Measurements from ENCODE around the gene PTPRF.
A peak's percentile ranks its signal among the peaks of the same experiment; 100 is the strongest.
"Not testable (repeated sequence)": the region's sequence is repeated elsewhere in the genome, so short reads cannot be mapped to it uniquely, and the experiment has no call there.

The PTPRF gene

DNA sequence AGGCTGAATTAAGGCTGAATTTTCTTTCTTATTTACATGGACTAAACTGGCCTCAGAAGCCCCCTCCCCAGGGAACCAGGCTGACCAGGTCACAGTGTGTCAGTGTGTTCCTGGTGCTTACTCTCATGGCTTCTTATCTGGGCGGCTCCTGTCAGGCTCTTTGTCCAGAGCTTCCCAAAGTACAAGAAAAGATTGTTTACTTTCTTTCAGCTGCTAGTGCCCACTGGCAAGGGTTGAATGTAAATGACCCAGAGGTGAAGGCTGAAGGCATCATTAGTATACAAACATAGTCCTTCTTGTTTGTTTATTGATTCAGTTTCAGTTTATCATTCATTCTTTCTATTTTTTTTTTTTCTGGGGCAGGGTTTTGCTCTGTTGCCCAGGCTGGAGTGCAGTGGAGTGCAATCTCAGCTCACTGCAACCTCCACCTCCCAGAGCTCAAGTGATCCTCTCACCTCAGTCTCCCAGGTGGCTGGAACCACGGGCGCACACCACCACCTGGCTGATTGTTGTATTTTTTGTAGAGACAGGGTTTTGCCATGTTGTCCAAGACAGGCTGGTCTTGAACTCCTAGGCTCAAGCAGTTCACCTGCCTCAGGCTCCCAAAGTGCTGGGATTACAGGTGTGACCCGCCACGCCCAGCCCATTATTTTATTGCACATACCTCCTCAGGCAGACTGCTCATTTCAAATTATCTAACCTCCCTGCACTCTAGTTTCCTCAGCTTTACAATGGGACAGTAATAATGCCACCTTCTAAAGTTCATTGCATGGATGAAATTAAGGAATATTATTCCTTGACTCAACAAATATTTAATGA is 109.5 kb downstream of the PTPRF start:
- DNase-seq: no peak

GRCh38 chr1:43644558-43644957 is 113.9 kb downstream of the PTPRF start:
- no peak for DNase-seq

GRCh38 chr1:43645461-43645860 is 114.8 kb downstream of the PTPRF start:
- no peak for DNase-seq

GRCh38 chr1:43647331-43647730 is 116.6 kb downstream of the PTPRF start:
- DNase-seq: not testable (repeated sequence)

DNA sequence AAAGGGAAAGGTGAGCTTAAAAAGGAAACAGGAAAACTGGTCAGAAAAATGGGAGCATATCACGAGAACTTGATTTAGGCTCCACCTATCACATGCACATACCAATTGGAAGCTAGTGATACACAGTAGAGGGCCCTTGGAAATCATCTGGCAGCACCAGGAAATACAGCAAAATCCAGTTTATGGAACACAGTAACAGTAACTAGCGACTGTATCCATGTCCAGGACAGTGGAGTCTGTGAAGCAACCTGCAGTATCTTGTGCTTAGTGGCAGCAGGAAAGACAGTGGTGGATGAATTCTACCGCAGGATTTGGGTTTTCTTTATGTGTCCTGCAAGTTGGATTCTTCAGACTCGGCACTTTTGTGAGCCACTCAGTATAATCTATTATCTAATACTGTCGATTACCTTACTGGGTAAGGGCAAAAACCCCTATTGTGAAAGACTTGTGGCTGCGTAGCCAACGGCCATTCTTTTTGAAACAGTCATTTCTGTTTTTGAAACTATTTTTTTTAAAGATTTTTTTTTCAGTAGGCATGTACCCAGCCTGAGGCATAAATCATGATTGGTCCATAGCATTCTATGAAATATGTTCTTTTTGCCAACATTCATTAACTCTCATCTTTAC is 117.7 kb downstream of the PTPRF start:
- DNase-seq: no peak

DNA sequence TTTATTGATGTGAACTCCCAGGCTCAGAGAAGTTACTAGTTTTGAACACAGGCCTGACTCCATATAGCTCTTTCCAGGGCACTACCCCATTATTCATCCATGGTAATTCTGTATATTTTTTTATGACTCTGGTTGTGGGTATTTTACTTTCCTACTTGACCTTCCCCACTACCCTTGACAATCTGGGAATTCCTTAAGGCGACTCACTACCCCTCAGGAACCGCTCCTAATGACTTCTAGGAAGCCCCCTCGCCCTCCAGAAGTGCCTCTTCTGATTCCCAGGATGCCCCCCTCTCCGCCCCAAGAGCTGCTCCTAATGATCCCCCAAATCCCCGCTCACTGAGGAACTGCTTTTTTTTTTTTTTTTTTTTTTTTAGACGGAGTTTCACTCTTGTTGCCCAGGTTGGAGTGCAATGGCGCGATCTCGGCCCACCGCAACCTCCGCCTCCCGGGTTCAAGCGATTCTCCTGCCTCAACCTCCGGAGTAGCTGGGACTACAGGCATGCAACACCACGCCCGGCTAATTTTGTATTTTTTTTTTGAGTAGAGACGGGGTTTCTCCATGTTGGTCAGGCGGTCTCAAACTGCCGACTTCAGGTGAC is 118.3 kb downstream of the PTPRF start:
- no peak for DNase-seq

GRCh38 chr1:43650310-43651085 is 119.8 kb downstream of the PTPRF start:
- peak; percentile 95 for DNase-seq

GRCh38 chr1:43651188-43651587 is 120.5 kb downstream of the PTPRF start:
- no peak for DNase-seq

GRCh38 chr1:43651902-43652301 is 121.2 kb downstream of the PTPRF start:
- DNase-seq: no peak

DNA sequence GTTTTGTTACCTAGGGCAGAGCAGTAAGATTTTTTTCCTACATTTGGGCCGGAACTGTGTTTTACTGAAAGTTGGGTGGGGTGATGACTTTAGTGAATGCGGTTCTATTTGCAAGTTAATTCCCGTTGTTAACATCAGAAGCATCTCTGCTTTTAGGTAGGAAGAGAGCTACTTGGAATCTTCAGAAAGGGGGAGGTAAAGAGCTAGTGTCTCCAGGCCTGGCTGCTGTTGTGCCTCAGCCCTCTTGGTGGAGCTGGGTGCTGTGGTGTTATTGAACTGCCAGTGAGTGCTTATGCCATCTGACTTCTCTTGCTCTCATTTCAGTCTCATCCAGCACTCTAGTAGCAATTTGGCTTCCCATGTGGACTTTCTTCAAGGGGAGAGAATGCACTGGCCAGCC is 122.7 kb downstream of the PTPRF start:
- no peak for DNase-seq

- no peak for DNase-seq
Measured at GRCh38 chr1:43653893-43654292, 123.2 kb downstream of the PTPRF start.

- DNase-seq: no peak
Measured at GRCh38 chr1:43655953-43656352, 125.3 kb downstream of the PTPRF start.

GRCh38 chr1:43659212-43660166 is 128.8 kb downstream of the PTPRF start:
- DNase-seq: no peak

DNA sequence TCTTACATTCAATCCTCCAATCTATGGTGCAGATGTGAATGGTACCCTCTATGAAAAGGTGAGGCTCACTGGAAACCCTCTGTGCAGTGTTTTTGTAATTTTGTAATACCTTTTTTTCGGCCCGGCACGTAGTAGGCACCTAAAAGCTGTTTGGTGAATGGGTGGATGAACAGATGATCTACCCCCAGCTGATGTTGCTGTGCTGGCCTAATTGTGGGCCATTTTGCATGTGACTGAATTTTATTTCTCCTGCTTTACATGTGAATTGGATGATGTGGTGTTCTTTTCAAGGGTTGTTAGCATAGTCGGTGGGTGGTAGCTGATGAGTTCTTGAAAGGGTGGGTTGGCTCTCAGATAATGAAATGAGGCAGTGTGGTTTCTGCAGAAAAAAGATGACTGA is 129.7 kb downstream of the PTPRF start:
- no peak for DNase-seq

- DNase-seq: no peak
Measured at GRCh38 chr1:43664369-43664768, 133.7 kb downstream of the PTPRF start.

GRCh38 chr1:43666608-43667007 is 135.9 kb downstream of the PTPRF start:
- DNase-seq: no peak

DNA sequence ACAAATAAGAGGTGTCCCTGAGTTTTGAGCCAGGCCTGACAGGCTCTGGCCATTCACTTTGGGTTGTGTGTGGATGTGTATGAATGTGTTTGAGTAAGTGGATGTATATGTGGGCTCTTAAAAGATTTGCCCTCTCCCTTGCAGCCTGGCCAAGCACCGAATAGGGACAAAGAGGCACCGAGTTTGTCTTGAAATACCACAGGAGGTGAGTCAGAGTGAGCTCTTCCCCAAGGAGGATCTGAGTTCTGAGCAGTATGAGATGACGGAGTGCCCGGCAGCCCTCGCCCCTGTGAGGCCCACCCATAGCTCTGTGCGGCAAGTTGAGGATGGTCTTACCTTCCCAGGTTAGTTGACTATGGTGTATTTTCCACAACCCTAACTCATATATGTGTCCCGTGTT is 138.3 kb downstream of the PTPRF start:
- no peak for DNase-seq

GRCh38 chr1:43669878-43670277 is 139.2 kb downstream of the PTPRF start:
- DNase-seq: no peak

- DNase-seq: no peak
Measured at GRCh38 chr1:43671193-43671592, 140.5 kb downstream of the PTPRF start.

DNA sequence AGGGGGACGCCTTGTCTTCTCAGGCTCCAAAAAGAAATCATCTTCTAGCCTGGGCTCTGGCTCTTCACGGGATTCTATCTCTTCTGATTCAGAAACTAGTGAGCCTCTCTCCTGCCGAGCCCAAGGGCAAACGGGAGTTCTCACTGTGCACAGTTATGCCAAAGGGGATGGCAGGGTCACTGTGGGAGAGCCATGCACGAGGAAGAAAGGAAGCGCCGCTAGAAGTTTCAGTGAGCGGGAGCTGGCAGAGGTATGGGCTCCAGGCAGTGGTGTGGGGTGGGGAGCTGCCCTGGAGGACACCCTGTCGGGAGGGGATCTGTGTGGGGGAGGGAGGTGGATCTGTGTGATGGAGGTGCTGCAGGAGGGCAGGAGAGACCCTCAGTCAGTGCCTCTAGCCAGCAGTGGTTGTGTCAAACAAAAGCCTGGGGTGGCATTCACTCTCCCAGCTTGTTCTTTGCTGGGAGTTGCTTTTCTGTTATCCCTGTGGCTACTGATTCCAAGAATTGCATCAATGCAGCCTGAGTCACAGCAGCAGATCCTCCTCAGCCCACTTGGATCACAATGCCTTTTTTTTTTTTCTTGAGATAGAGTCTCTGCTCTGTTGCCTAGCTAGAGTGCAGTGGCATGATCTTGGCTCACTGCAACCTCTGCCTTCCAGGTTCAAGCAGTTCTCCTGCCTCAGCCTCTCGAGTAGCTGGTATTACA is 141.1 kb downstream of the PTPRF start:
- no peak for DNase-seq

GRCh38 chr1:43673261-43673660 is 142.6 kb downstream of the PTPRF start:
- no peak for DNase-seq

Data from CD4-positive, alpha-beta T cell treated with Interleukin-4 for 4 hours (primary cell).